ENCODE measurements around the gene DST.
A peak's percentile ranks its signal among the peaks of the same experiment; 100 is the strongest.

Gene DST

GRCh38 chr6:56640374-56640773 lies 2.3 kb downstream of the DST start:
- H4K20me1 ChIP-seq (ENCODE audit: insufficient read depth, low read length) = no peaks in the 10 kb centered on the region
- no peaks in the 10 kb centered on the region for H3K9me2 ChIP-seq (replicated peaks; ENCODE audit: insufficient read depth, low read length)
- H3K4me1 ChIP-seq (ENCODE audit: low read length) = no peaks in the 10 kb centered on the region
- peaks cover 2% of the 10 kb centered on the region; the same call in 1 of the 2 replicates for H3K36me3 ChIP-seq (replicated peaks; ENCODE audit: insufficient read depth, low read length)
- no peak overlapping the region for H2AFZ ChIP-seq (ENCODE audit: low read length)
- H3K4me2 ChIP-seq (ENCODE audit: low read depth, low read length) = no peak overlapping the region
- no peak for DNase-seq
- H3K9ac ChIP-seq (ENCODE audit: low read length) = no peak overlapping the region
- no peaks in the 10 kb centered on the region for H3F3A ChIP-seq (ENCODE audit: insufficient read depth, low read length)
- no peak overlapping the region for H3K27ac ChIP-seq (ENCODE audit: low read length)
- H3K27me3 ChIP-seq (replicated peaks; ENCODE audit: insufficient read depth, low read length) = no peaks in the 10 kb centered on the region
- H3K4me3 ChIP-seq (ENCODE audit: low read length) = no peak overlapping the region
- no peak for TF ChIP-seq EZH2phosphoT487 (IDR thresholded peaks at IDR 0.05; ENCODE audit: low read length)
- no peak for TF ChIP-seq CTCF (IDR thresholded peaks at IDR 0.05; ENCODE audit: low read length)
- TF ChIP-seq EZH2 (optimal IDR thresholded peaks at IDR 0.05; ENCODE audit: low read depth, low read length) = no peak
- no peaks in the 10 kb centered on the region for H3K9me3 ChIP-seq (replicated peaks; ENCODE audit: insufficient read depth, low read length)
- H3K79me2 ChIP-seq (ENCODE audit: low read length) = no peaks in the 10 kb centered on the region

- Histone ChIP-seq H3K4me1 (ENCODE audit: low read length) (no peaks in the 10 kb centered on the region), H2AFZ (ENCODE audit: low read length) (no peak overlapping the region), H3K9ac (ENCODE audit: low read length) (no peak overlapping the region), H3K27me3 (replicated peaks; ENCODE audit: insufficient read depth, low read length) (no peaks in the 10 kb centered on the region), H3K4me3 (ENCODE audit: low read length) (no peak overlapping the region), H3K4me2 (ENCODE audit: low read depth, low read length) (no peak overlapping the region), H4K20me1 (ENCODE audit: insufficient read depth, low read length) (no peaks in the 10 kb centered on the region), H3F3A (ENCODE audit: insufficient read depth, low read length) (no peaks in the 10 kb centered on the region), H3K36me3 (replicated peaks; ENCODE audit: insufficient read depth, low read length) (peaks cover 2% of the 10 kb centered on the region; the same call in 1 of the 2 replicates), H3K27ac (ENCODE audit: low read length) (no peak overlapping the region), H3K9me3 (replicated peaks; ENCODE audit: insufficient read depth, low read length) (no peaks in the 10 kb centered on the region), H3K9me2 (replicated peaks; ENCODE audit: insufficient read depth, low read length) (no peaks in the 10 kb centered on the region), H3K79me2 (ENCODE audit: low read length) (no peaks in the 10 kb centered on the region)
- DNase-seq = no peak
- no peak for TF ChIP-seq CTCF (IDR thresholded peaks at IDR 0.05; ENCODE audit: low read length)
- TF ChIP-seq EZH2 (optimal IDR thresholded peaks at IDR 0.05; ENCODE audit: low read depth, low read length) = no peak
- no peak for TF ChIP-seq EZH2phosphoT487 (IDR thresholded peaks at IDR 0.05; ENCODE audit: low read length)
These were observed 3.9 kb downstream of the DST start for GRCh38 chr6:56638760-56639159.

- Histone ChIP-seq H3K27me3 (replicated peaks; ENCODE audit: insufficient read depth, low read length) (no peaks in the 10 kb centered on the region), H4K20me1 (ENCODE audit: insufficient read depth, low read length) (no peaks in the 10 kb centered on the region), H3K27ac (ENCODE audit: low read length) (no peak overlapping the region), H3K79me2 (ENCODE audit: low read length) (no peaks in the 10 kb centered on the region), H2AFZ (ENCODE audit: low read length) (no peak overlapping the region), H3K9me2 (replicated peaks; ENCODE audit: insufficient read depth, low read length) (no peaks in the 10 kb centered on the region), H3K4me1 (ENCODE audit: low read length) (no peaks in the 10 kb centered on the region), H3K4me3 (ENCODE audit: low read length) (no peak overlapping the region), H3K9ac (ENCODE audit: low read length) (no peak overlapping the region), H3K4me2 (ENCODE audit: low read depth, low read length) (no peak overlapping the region), H3K9me3 (replicated peaks; ENCODE audit: insufficient read depth, low read length) (no peaks in the 10 kb centered on the region), H3K36me3 (replicated peaks; ENCODE audit: insufficient read depth, low read length) (peaks cover 2% of the 10 kb centered on the region; the same call in 1 of the 2 replicates), H3F3A (ENCODE audit: insufficient read depth, low read length) (no peaks in the 10 kb centered on the region)
- TF ChIP-seq EZH2 (optimal IDR thresholded peaks at IDR 0.05; ENCODE audit: low read depth, low read length) = no peak
- no peak for TF ChIP-seq EZH2phosphoT487 (IDR thresholded peaks at IDR 0.05; ENCODE audit: low read length)
- TF ChIP-seq CTCF (IDR thresholded peaks at IDR 0.05; ENCODE audit: low read length) = peak; percentile 57
- DNase-seq = peak; percentile 35
These were observed 5.0 kb downstream of the DST start for GRCh38 chr6:56637640-56638039.
